HEK293 (cell line): ENCODE measurements around the gene LST1.

Source experiments
- CTCF ChIA-PET: fragments of 350-600 bp; formaldehyde crosslinking; extraction: SDS; loops from one replicate; lab custom pipeline; 2021; ENCODE audit warnings: antibody characterized with exemption; lab: Yijun Ruan, JAX
- POLR2A ChIA-PET: fragments of 300-600 bp; formaldehyde crosslinking; extraction: SDS; loops from one replicate; lab custom pipeline; 2020; ENCODE audit warnings: antibody characterized with exemption, inconsistent platforms; lab: Yijun Ruan, JAX
- H3K27ac ChIP-seq: fragments of 200-500 bp; sonication (Bioruptor generic); 2 replicates; pipeline ENCODE4 v1.5.1; 2014; ENCODE audit warnings: low read depth, low read length, control low read depth, inconsistent platforms; ENCODE audit errors: extremely low read depth
- H3K36me3 ChIP-seq, 2 experiments: fragments of 200-500 bp in 1 of 2; sonication (Bioruptor generic) in 1 of 2; 1 replicate in 1 of 2; 2 replicates in 1 of 2; pipeline ENCODE4 v1.5.1; 2014 to 2017; ENCODE audit warnings: inconsistent platforms in 2 of 2, low read length in 2 of 2; ENCODE audit not compliant: control insufficient read depth in 2 of 2, insufficient read depth in 1 of 2
- H3K4me1 ChIP-seq: fragments of 200-500 bp; sonication (Bioruptor generic); 2 replicates; pipeline ENCODE4 v1.5.1; 2014; ENCODE audit warnings: mild to moderate bottlenecking, low read length, inconsistent platforms; ENCODE audit not compliant: control insufficient read depth, insufficient read depth
- H3K4me3 ChIP-seq: 2 replicates; pipeline ENCODE4 v1.5.1; 2011; ENCODE audit warnings: low read depth, mild to moderate bottlenecking, control low read depth, low read length, moderate library complexity
- H3K9me3 ChIP-seq: fragments of 200-500 bp; sonication (Bioruptor generic); 2 replicates; pipeline ENCODE4 v1.5.1; 2014; ENCODE audit warnings: low read depth, low read length, inconsistent platforms; ENCODE audit not compliant: control insufficient read depth, insufficient read depth
- IKZF3 ChIP-seq: fragments of 450-650 bp; IDR thresholded peaks from 2 replicates; pipeline ENCODE4 v1.5.0; 2018; ENCODE audit warnings: missing biosample characterization, mild to moderate bottlenecking, missing genetic modification characterization, moderate library complexity
- ZNF10 ChIP-seq: fragments of 450-650 bp; formaldehyde crosslinking; IDR thresholded peaks from 2 replicates; pipeline ENCODE4 v1.5.1; 2017; ENCODE audit warnings: missing biosample characterization, missing genetic modification characterization
- ZNF600 ChIP-seq: fragments of 450-650 bp; formaldehyde crosslinking; IDR thresholded peaks from 2 replicates; pipeline ENCODE4 v1.5.1; 2016; ENCODE audit warnings: missing biosample characterization, missing genetic modification characterization
- ZNF747 ChIP-seq: fragments of 450-650 bp; formaldehyde crosslinking; IDR thresholded peaks from 2 replicates; pipeline ENCODE4 v1.5.1; 2016; ENCODE audit warnings: missing biosample characterization, missing genetic modification characterization
- TF ChIP-seq, protein P1 (sequence below): fragments of 450-650 bp; formaldehyde crosslinking; IDR thresholded peaks from 2 replicates; pipeline ENCODE4 v1.5.1; 2016; ENCODE audit warnings: missing biosample characterization, missing genetic modification characterization

LST1 gene

DNA sequence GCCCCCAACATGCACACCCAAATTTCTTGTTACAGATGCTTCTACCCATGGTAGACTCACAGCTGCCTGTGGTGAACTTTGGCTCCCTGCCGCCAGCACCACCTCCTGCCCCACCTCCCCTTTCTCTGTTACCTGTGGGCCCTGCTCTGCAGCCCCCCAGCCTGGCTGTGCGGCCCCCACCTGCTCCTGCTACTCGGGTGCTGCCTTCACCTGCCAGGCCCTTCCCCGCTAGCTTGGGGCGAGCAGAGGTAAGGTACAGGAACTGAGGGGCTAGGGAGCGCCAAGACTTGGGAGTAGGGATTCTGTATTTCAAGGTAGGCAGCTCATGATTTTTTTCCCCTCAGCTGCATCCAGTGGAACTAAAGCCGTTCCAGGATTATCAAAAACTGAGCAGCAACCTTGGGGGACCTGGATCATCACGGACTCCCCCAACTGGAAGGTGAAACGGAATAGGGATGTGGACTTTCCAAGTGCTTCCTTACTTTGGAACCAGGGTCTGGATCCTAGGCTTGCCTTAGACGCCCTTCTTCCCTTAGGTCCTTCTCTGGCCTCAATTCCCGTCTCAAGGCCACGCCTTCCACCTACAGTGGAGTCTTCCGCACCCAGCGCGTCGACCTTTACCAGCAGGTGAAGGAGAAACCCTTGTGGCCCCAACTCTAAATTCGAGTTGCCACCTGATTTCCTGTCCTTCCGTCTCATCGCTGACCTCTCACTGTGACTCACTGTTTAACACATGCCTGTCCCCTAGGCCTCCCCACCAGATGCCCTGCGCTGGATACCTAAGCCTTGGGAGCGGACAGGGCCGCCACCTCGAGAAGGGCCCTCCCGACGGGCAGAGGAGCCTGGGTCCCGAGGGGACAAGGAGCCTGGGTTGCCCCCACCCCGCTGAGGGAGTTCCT, 50.9 kb downstream of the LST1 start:
- Histone ChIP-seq H3K4me1 (no peaks in the 10 kb centered on the region), H3K27ac (peak overlapping the region; percentile 37; the same call in 1 of the 2 replicates), H3K9me3 (no peaks in the 10 kb centered on the region), H3K36me3 (peaks cover 35 to 96% of the 10 kb centered on the region in 2 experiments), H3K4me3 (no peak overlapping the region)
- TF ChIP-seq ZNF600 (tag by site-specific recombination) (peak; percentile 88), ZNF10 (peak; percentile 75), IKZF3 (tag by site-specific recombination) (peak; percentile 42; the same call in 1 of the 2 replicates), ZNF747 (tag by site-specific recombination) (no peak)
- TF ChIP-seq, protein P1, sequence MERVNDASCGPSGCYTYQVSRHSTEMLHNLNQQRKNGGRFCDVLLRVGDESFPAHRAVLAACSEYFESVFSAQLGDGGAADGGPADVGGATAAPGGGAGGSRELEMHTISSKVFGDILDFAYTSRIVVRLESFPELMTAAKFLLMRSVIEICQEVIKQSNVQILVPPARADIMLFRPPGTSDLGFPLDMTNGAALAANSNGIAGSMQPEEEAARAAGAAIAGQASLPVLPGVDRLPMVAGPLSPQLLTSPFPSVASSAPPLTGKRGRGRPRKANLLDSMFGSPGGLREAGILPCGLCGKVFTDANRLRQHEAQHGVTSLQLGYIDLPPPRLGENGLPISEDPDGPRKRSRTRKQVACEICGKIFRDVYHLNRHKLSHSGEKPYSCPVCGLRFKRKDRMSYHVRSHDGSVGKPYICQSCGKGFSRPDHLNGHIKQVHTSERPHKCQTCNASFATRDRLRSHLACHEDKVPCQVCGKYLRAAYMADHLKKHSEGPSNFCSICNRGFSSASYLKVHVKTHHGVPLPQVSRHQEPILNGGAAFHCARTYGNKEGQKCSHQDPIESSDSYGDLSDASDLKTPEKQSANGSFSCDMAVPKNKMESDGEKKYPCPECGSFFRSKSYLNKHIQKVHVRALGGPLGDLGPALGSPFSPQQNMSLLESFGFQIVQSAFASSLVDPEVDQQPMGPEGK (tag by site-specific recombination): no peak
- ChIA-PET CTCF (interaction anchor here (0.5 kb wide), 1 partner anchor 15 kb away, joined by 3 read pairs; no protein-coding TSS in a partner anchor), POLR2A (interaction anchor here (0.5 to 11.0 kb wide), 3 partner anchors 11 to 107 kb away, joined by 5 to 123 read pairs (median 76); partner anchors contain the start of gene BAG6)
